ENCODE data around the gene SNTN.
"Not testable (repeated sequence)": the region's sequence is repeated elsewhere in the genome, so short reads cannot be mapped to it uniquely, and the experiment has no call there.

SNTN gene

DNA sequence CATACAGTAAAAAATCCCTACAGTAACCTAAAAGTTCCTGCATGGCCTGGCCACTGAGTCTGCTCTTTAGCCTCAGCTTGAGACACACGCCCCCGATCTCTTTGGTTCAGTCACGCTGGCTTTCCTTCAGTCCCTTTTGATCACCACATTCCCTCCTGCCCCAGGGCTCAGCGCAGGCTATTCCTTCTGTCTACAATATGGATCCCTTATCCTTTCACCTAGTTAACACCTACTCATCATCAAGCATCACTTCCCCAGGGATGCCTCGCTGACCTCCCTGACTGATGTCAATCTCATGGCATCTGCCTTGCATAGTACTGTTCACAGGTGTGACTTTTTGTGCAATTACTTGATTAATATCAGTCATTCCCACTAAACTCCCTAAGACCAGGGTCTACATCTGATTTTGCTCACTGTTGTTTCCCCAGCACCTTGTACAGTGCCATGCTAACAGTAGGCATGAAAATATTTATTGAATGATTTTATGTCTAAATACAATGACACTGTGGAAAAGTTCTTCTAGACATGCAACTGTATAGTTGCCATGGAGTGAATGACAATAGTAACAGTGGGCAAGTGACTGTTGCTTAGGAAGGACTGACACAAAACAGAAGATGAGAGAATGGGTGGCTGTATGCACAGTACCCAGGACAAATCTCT lies at the start of gene SNTN:
Gene SNTN (plus strand): TSS at position 610 of the 660 bp plus-strand sequence. CDS start 13 bp downstream, at position 623.
- no peak for ATAC-seq (ENCODE audit: low read depth)
- H3K27me3 Mint-ChIP-seq: no peaks in the 10 kb centered on the region
- no peaks in the 10 kb centered on the region for H3K4me1 Mint-ChIP-seq
- no peak within 1 kb of the TSS for H3K4me3 Mint-ChIP-seq
- no peak for DNase-seq (ENCODE audit: low spot score in 2 of 2)
- H3K36me3 Mint-ChIP-seq: no peaks in the 10 kb centered on the region
- peaks cover 4% of the 10 kb centered on the region for H3K9me3 Mint-ChIP-seq
- H3K27ac Mint-ChIP-seq: no peak within 1 kb of the TSS

DNA sequence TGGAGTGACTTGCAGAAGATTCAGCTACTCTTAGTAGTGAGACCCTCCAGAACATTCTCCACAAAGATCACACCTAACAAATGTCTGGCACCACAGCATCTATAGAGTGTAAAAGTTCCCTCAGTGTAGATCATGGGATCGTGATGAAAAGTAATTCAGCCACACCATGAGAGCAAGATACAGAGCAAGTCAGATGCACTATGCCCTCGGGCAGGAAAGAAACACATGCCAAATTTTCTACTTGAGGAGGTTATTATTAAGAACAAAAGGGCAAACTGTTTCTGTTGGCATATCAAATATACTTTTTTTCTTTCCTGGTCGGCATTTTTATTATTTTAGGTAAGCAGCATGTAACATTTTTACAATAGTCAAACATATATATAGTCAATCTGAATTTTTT lies 44.8 kb upstream of the SNTN start:
- ATAC-seq (ENCODE audit: low read depth): no peak
- Mint-ChIP-seq H3K4me3 (no peak overlapping the region), H3K27ac (no peak overlapping the region), H3K36me3 (no peaks in the 10 kb centered on the region), H3K9me3 (no peaks in the 10 kb centered on the region), H3K4me1 (no peaks in the 10 kb centered on the region), H3K27me3 (peaks cover 1% of the 10 kb centered on the region)
- no peak for DNase-seq (ENCODE audit: low spot score in 2 of 2)

DNA sequence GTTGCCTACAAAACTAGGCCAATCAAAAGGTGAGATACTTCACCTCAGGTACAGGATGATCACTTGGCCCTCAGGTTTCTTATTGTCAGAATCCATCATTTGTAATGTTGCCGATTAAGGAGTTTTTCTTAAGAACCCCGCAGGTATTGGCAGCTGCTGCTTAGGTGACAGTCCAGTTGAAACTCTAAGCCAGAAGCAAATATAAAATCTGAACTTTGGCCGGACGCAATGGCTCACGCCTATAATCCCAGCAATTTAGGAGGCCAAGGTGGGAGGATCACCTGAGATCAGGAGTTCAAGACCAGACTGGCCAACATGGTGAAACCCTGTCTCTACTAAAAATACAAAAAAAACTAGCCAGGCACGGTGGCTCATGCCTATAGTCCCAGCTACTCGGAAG lies 43.1 kb upstream of the SNTN start:
- Mint-ChIP-seq H3K27ac (no peak overlapping the region), H3K9me3 (no peaks in the 10 kb centered on the region), H3K4me1 (no peaks in the 10 kb centered on the region), H3K36me3 (no peaks in the 10 kb centered on the region), H3K27me3 (peaks cover 3% of the 10 kb centered on the region), H3K4me3 (no peak overlapping the region)
- DNase-seq (ENCODE audit: low spot score in 2 of 2) (no peak), ATAC-seq (ENCODE audit: low read depth) (no peak)

DNA sequence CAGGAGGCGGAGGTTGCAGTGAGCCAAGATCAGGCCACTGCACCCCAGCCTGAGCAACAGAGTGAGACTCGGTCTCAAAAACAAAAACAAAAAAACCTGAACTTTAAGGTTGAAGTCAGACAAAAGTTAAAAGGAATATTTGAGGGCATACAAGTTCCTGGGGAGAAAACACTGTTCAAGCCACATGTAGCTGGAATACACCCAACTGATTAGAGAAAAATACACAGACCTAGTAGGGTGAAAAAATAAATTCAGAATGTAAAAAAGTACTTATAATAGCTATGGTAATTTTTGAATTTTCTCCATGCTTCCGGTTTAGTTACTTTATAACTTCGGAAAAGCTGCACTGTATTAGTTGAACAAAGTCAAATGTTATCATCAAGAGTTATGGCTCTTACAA lies 42.6 kb upstream of the SNTN start:
- Mint-ChIP-seq H3K36me3 (no peaks in the 10 kb centered on the region), H3K9me3 (no peaks in the 10 kb centered on the region), H3K4me1 (no peaks in the 10 kb centered on the region), H3K4me3 (no peak overlapping the region), H3K27ac (no peak overlapping the region), H3K27me3 (peaks cover 3% of the 10 kb centered on the region)
- no peak for ATAC-seq (ENCODE audit: low read depth)
- no peak for DNase-seq (ENCODE audit: low spot score in 2 of 2)

DNA sequence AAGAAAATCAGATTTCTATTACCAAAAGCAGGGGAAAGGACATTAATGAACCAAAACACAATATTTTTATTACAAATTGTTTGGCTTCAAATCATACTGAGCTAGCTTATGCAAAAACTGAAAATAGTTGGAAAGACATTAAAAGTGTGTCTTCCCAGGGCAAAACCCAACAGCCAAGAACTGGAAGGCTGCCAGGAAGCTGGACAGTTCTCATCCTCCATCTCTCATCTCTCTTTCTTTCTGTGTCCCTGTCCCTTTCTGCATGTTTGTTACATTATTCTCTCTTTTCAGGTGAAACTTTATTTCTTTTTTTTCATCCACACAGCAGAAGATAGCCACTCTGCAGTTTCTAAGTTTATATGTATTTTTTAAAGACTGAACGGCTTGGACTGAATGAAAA lies 41.1 kb upstream of the SNTN start:
- no peak for ATAC-seq (ENCODE audit: low read depth)
- H3K4me3 Mint-ChIP-seq: no peak overlapping the region
- H3K36me3 Mint-ChIP-seq: no peaks in the 10 kb centered on the region
- no peak for DNase-seq (ENCODE audit: low spot score in 2 of 2)
- no peaks in the 10 kb centered on the region for H3K4me1 Mint-ChIP-seq
- H3K9me3 Mint-ChIP-seq: no peaks in the 10 kb centered on the region
- H3K27ac Mint-ChIP-seq: no peak overlapping the region
- peaks cover 1% of the 10 kb centered on the region for H3K27me3 Mint-ChIP-seq

DNA sequence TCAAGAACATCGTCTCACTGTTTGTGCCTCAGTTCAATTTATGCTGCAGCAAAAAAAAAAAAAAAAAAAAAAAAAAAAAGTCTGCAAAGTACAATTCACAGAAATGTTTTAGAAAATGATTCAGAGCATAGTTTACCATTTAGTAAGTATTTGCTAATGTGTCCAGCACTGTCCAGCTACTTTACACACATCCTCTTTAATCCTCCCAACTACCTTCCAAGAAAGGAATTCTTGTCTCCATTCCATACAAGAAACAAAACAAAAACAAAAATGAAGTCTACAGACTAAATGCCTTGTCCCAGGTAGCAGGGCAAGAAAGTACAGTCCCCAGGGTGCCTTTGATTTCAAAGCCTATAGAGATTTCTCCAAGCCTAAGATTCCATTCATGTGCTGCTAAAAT lies 38.9 kb upstream of the SNTN start:
- no peaks in the 10 kb centered on the region for H3K4me1 Mint-ChIP-seq
- H3K27ac Mint-ChIP-seq: no peak overlapping the region
- ATAC-seq (ENCODE audit: low read depth) (no peak), DNase-seq (ENCODE audit: low spot score in 2 of 2) (no peak)
- peaks cover 3% of the 10 kb centered on the region for H3K27me3 Mint-ChIP-seq
- H3K36me3 Mint-ChIP-seq: no peaks in the 10 kb centered on the region
- H3K4me3 Mint-ChIP-seq: no peak overlapping the region
- peaks cover 1% of the 10 kb centered on the region for H3K9me3 Mint-ChIP-seq

DNA sequence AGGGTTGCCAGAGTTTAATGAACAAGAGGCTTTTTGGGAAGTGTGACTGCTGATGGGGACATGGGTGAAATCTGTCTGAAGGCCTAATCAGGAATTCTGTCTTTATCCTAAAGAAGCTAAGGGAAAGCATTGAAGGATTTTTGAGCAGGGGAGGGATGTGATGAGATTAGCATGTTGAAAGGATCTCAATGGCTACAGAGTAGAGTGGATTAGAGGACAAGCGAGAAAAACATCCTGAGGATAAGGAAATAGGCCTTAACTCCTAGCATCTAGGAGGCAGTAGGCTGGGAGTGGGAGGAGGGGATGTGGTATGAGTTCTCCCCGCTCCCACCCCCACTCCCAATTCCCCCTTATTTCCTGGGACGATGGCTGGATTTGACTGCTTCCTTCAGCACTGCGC lies 35.1 kb upstream of the SNTN start:
- Mint-ChIP-seq H3K27ac (no peak overlapping the region), H3K36me3 (no peaks in the 10 kb centered on the region), H3K9me3 (peaks cover 1% of the 10 kb centered on the region), H3K4me1 (no peaks in the 10 kb centered on the region), H3K4me3 (no peak overlapping the region), H3K27me3 (peaks cover 5% of the 10 kb centered on the region)
- no peak for DNase-seq (ENCODE audit: low spot score in 2 of 2)
- ATAC-seq (ENCODE audit: low read depth): no peak

DNA sequence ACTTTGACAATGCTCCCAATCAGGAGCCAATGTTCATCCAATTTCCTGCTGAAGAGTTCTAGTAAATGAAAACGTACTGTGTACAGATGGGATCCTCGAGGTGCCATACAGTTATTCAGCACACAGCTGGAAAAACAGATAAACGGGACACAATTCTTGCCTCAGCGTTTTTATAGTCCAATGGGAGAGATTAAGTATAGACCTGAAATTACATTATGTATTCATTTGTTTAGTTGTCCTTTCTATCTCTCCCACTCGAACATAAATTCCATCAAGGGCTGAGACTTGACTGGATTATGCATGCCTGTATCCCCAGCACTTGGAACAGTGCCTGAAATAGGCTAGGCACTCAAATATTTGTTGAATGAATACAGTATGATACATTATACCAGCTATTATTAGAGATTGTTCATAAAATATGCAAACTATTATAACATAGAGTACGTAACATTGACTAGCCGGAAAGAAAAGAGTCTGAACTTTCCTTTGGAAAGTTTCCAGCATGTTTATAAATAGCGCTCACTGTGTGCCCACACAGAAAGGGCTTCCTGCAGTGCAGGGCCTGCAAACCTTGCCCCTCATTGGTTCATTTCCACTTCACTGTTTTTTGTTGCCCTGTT lies 27.4 kb upstream of the SNTN start:
- H3K4me1 Mint-ChIP-seq: no peaks in the 10 kb centered on the region
- no peaks in the 10 kb centered on the region for H3K9me3 Mint-ChIP-seq

DNA sequence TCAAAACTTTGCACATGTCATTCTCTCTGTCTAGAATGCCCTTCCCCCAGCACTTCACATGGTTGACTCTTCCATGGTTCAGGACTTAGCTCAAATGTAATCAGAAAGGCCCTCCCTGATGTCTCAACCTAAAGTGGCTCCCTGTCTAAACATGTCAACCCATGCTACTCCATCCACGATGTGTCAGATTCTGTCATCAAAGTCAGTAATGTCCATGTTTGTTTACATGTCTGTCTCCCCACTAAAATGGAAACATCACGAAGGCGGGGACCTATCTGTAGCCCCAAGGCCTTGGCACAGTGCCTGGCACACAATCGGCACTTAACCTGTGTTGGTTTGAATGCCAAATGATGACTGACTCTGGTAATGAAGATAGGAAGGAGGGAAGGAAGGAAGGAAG lies 20.8 kb upstream of the SNTN start:
- Mint-ChIP-seq H3K27ac (no peak overlapping the region), H3K4me3 (no peak overlapping the region), H3K9me3 (peaks cover 1% of the 10 kb centered on the region), H3K4me1 (no peaks in the 10 kb centered on the region), H3K27me3 (peaks cover 3% of the 10 kb centered on the region), H3K36me3 (no peaks in the 10 kb centered on the region)
- DNase-seq (ENCODE audit: low spot score in 2 of 2): no peak
- no peak for ATAC-seq (ENCODE audit: low read depth)

More for the DNA sequence above, 27.4 kb upstream of the SNTN start:
- ATAC-seq (ENCODE audit: low read depth) (no peak), DNase-seq (ENCODE audit: low spot score in 2 of 2) (no peak)
- Mint-ChIP-seq H3K4me3 (no peak overlapping the region), H3K27ac (no peak overlapping the region), H3K36me3 (no peaks in the 10 kb centered on the region), H3K27me3 (peaks cover 4% of the 10 kb centered on the region)

DNA sequence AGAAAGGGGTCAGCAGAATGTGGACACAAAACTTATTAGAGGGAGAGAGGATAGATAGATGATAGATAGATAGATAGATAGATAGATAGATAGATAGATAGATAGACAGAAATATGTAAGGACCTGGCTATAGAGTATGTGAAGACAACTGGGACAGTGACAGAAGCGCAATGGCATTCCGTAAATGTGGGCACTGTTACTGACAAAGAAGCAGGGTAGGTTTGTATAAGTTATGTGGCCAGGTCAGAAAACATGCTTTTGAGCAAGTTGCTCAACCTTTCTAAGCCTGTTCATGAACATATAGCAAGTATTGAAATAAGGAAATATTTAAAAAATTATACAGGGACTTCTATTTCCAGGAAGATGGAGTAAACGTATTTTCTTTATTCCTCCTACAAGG lies 17.3 kb upstream of the SNTN start:
- no peak for DNase-seq (ENCODE audit: low spot score in 2 of 2)
- H3K9me3 Mint-ChIP-seq: peaks cover 7% of the 10 kb centered on the region
- ATAC-seq (ENCODE audit: low read depth): no peak
- H3K27ac Mint-ChIP-seq: no peak overlapping the region
- no peak overlapping the region for H3K4me3 Mint-ChIP-seq
- no peaks in the 10 kb centered on the region for H3K4me1 Mint-ChIP-seq
- no peaks in the 10 kb centered on the region for H3K36me3 Mint-ChIP-seq
- peaks cover 4% of the 10 kb centered on the region for H3K27me3 Mint-ChIP-seq

DNA sequence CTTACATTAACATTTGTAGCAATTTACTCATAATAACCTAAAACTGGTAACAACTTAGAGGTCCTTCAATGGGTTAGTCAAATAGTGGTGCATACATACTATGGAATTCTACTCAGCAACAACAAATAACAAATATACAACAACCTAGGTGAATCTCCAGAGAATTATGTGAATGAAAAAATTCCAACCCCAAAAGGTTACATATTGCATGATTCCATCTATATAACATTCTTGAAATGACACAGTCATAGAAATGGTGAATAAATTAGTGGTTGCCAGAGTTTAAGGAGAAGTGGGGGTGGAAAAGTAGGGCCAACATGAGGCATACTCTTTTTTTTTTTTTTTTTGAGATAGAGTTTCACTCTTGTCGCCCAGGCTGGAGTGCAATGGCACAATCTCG lies 12.7 kb upstream of the SNTN start:
- DNase-seq (ENCODE audit: low spot score in 2 of 2): no peak
- no peak overlapping the region for H3K4me3 Mint-ChIP-seq
- ATAC-seq (ENCODE audit: low read depth): no peak
- H3K36me3 Mint-ChIP-seq: no peaks in the 10 kb centered on the region
- H3K9me3 Mint-ChIP-seq: peaks cover 5% of the 10 kb centered on the region
- no peaks in the 10 kb centered on the region for H3K4me1 Mint-ChIP-seq
- no peak overlapping the region for H3K27ac Mint-ChIP-seq
- peaks cover 2% of the 10 kb centered on the region for H3K27me3 Mint-ChIP-seq

DNA sequence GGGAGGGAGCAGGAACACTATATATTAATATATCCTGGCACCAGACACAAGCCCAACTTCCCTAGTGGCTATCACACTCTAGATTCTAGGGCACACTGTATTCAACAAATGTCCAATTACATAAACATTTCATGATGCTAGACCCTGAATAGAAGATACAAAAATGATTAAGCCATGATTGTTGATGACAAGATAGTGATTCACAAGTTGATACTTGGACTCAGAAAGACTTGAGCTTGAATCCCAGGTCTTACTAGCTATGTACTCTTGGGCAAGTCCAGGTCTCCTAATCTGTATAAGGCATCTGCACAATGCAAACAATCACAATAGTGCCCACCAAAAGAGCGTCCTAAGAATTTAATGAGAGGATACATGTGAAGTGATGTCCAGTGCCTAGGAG lies 10.0 kb upstream of the SNTN start:
- ATAC-seq (ENCODE audit: low read depth) (no peak), DNase-seq (ENCODE audit: low spot score in 2 of 2) (no peak)
- Mint-ChIP-seq H3K4me1 (no peaks in the 10 kb centered on the region), H3K36me3 (no peaks in the 10 kb centered on the region), H3K27ac (no peak overlapping the region), H3K27me3 (peaks cover 3% of the 10 kb centered on the region), H3K4me3 (no peak overlapping the region), H3K9me3 (peaks cover 3% of the 10 kb centered on the region)

DNA sequence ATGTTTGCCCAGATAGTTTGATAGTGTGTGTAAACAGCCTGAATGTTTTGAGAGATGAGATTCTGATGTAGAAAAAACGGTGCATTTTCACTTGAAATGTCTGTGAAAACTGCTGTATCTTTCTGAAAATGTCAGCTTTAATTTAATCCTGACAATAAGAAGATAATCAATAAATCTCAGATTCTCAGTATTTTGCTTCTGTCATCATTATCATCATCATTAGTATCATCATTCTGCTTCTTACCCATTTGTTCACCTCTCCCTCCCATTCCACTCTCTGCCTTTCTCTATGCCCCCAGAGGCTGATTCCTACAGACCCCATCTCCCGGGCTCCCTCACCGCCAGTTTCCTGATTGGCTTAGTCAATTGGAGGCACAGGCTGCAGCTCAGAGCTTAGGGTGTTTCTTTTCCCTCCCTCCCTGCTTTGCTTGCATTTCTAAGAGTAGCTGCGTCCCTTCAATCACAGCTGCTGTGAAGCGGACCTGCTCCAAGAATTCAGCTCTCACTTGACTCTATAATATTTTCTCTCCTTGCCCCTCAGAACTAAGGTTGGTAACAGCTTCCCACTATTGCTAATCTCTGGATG lies 8.2 kb upstream of the SNTN start:
- Mint-ChIP-seq H3K27me3 (peaks cover 1% of the 10 kb centered on the region), H3K4me1 (no peaks in the 10 kb centered on the region), H3K36me3 (no peaks in the 10 kb centered on the region), H3K27ac (no peak overlapping the region), H3K9me3 (peaks cover 1% of the 10 kb centered on the region), H3K4me3 (no peak overlapping the region)
- ATAC-seq (ENCODE audit: low read depth) (no peak), DNase-seq (ENCODE audit: low spot score in 2 of 2) (no peak)

DNA sequence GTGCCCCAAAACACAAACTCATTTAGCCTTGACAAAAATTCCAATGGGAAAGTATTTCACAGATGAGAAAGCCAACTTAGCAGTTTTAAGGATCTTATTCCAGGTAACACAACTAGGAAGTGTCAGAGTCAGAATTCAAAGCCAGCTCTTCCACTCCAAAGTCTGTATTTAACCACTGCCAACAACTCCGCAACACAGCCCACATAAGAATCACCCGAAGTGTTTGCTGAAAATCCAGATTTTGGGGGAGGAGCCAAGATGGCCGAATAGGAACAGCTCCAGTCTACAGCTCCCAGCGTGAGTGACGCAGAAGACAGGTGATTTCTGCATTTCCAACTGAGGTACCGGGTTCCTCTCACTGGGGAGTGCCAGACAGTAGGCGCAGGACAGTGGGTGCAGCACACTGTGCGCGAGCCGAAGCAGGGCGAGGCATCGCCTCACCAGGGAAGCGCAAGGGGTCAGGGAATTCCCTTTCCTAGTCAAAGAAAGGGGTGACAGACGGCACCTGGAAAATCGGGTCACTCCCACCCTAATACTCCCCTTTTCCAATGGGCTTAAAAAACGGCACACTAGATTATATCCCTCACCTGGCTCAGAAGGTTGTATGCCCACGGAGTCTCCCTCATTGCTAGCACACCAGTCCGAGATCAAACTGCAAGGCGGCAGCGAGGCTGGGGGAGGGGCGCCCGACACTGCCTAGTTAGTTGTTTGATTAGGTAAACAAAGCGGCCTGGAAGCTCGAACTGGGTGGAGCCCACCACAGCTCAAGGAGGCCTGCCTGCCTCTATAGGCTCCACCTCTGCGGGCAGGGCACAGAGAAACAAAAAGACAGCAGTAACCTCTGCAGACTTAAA lies 7.3 kb upstream of the SNTN start:
- not testable (repeated sequence) for H3K27ac Mint-ChIP-seq; DNase-seq (ENCODE audit: low spot score in 2 of 2); ATAC-seq (ENCODE audit: low read depth); H3K4me3 Mint-ChIP-seq; H3K36me3 Mint-ChIP-seq; H3K4me1 Mint-ChIP-seq; H3K27me3 Mint-ChIP-seq; H3K9me3 Mint-ChIP-seq

Measured in memory B cell (primary cell).